GM13977 (cell line): ENCODE measurements around the gene HBA1.
A peak's percentile ranks its signal among the peaks of the same experiment; 100 is the strongest.
"Not testable (repeated sequence)": the region's sequence is repeated elsewhere in the genome, so short reads cannot be mapped to it uniquely, and the experiment has no call there.

Experiments used
- DNase-seq: peaks from one replicate; pipeline ENCODE4 v3.0.0; 2012; ENCODE audit warnings: low spot score
- in situ Hi-C: fragments of 300-500 bp; cut with MboI; formaldehyde crosslinking; loops from one replicate; pipeline ENCODE4 v1.12.0; 2022; ENCODE audit warnings: low sequenced_read_pairs, low pct_unique_long_range_greater_than_20kb, mixed read lengths, inconsistent platforms; ENCODE audit not compliant: unreplicated experiment
- TF ChIP-seq, protein P1 (sequence below): IDR thresholded peaks from 2 replicates; pipeline ENCODE4 v1.5.1; 2012; ENCODE audit warnings: mild to moderate bottlenecking, control low read depth; ENCODE audit not compliant: insufficient read depth; ENCODE audit errors: extremely low read depth, missing control alignments

The HBA1 gene

GRCh38 chr16:165539-166374 lies 10.7 kb upstream of the HBA1 start, which contains the start of gene HBM:
Gene HBM (plus strand): TSS chr16:165978. CDS start chr16:165998, 20 bp downstream.
- in situ Hi-C loops = no loop called here
- DNase-seq = peak; percentile 57
- TF ChIP-seq, protein P1, sequence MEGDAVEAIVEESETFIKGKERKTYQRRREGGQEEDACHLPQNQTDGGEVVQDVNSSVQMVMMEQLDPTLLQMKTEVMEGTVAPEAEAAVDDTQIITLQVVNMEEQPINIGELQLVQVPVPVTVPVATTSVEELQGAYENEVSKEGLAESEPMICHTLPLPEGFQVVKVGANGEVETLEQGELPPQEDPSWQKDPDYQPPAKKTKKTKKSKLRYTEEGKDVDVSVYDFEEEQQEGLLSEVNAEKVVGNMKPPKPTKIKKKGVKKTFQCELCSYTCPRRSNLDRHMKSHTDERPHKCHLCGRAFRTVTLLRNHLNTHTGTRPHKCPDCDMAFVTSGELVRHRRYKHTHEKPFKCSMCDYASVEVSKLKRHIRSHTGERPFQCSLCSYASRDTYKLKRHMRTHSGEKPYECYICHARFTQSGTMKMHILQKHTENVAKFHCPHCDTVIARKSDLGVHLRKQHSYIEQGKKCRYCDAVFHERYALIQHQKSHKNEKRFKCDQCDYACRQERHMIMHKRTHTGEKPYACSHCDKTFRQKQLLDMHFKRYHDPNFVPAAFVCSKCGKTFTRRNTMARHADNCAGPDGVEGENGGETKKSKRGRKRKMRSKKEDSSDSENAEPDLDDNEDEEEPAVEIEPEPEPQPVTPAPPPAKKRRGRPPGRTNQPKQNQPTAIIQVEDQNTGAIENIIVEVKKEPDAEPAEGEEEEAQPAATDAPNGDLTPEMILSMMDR = no peak

DNA sequence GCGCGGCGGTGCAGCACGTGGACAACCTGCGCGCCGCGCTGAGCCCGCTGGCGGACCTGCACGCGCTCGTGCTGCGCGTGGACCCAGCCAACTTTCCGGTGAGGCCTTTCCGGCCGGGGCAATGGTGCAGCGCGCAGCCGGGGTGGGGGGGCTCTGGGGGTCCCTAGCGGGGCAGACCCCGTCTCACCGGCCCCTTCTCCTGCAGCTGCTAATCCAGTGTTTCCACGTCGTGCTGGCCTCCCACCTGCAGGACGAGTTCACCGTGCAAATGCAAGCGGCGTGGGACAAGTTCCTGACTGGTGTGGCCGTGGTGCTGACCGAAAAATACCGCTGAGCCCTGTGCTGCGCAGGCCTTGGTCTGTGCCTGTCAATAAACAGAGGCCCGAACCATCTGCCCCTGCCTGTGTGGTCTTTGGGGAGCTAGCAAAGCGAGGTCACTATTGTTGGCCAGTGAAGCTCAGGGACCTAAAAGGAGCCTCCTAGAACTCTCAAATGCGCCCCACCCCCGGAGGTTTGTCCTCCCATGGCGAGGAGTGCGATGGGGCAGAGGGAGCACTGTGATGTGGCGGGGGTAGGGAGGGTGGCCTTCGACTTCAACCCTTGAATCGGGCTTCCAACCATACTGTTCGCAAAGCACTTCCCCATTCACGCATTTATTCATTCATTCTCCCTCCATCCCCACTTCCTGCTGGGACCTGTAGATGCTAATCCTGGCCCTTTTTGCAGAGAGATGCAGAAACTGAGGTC lies 9.9 kb upstream of the HBA1 start:
- in situ Hi-C loops = no loop called here
- TF ChIP-seq, protein P1 = no peak
- no peak for DNase-seq

DNA sequence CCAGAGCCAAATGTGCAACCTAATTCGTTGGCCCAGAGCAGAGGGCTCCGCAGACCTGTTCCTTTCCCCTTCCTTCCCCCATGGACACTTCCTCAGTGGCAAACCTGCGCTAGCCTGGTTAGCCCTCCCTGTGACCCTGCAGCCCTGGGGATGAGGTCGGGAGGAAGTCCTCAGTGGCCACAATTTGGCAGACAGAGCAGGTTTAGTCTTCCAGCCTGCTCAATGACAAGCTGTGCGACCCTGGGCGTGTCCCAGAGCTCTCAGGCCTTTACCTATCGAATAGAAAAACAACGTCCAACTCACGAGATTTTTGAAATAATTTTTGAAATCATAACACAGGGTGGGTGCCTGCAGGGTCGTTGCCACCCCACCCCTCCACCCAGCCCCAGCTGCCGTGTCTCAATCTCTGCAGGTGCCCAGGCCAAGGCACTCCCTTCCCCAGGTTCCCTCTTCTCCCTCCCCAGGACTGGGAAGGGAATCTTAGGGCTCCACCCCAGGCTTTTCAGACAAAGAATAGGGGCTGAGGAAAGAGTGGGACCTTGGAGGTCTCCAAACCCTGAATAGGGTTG lies 9.3 kb upstream of the HBA1 start:
- in situ Hi-C loops = no loop called here
- DNase-seq = no peak
- TF ChIP-seq, protein P1 = no peak

GRCh38 chr16:168424-168823 lies 8.1 kb upstream of the HBA1 start:
- in situ Hi-C loops = no loop called here
- DNase-seq = peak; percentile 18
- TF ChIP-seq, protein P1 = no peak

DNA sequence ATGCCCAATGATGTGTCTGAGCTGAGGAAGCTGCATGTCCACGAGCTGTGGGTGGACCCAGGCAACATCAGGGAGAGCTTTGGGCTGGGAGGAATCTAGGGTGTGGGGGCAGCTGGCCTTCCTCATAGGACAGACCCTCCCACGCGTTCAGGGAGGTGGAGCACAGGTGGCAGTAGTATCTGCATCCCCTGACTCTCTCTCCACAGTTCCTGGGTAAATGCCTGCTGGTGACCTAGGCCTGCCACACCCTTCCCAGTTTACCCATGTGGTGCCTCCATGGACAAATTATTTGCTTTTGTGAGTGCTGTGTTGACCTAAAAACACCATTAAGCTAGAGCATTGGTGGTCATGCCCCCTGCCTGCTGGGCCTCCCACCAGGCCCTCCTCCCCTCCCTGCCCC lies 7.5 kb upstream of the HBA1 start:
- in situ Hi-C loops = no loop called here
- no peak for DNase-seq
- TF ChIP-seq, protein P1 = no peak

DNA sequence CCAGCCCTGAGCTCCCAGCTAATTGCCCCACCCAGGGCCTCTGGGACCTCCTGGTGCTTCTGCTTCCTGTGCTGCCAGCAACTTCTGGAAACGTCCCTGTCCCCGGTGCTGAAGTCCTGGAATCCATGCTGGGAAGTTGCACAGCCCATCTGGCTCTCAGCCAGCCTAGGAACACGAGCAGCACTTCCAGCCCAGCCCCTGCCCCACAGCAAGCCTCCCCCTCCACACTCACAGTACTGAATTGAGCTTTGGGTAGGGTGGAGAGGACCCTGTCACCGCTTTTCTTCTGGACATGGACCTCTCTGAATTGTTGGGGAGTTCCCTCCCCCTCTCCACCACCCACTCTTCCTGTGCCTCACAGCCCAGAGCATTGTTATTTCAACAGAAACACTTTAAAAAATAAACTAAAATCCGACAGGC lies 6.4 kb upstream of the HBA1 start:
- DNase-seq, in situ Hi-C loops: not testable (repeated sequence)
